SK-N-SH (cell line): ENCODE measurements around the gene ZNF799.

Experiments used
- EZH2phosphoT487 ChIP-seq: fragments of 200-600 bp; sonication (generic); IDR thresholded peaks from 2 replicates; pipeline ENCODE4 v1.6.1; 2017; ENCODE audit warnings: low read depth, mixed run types, mild to moderate bottlenecking, antibody characterized with exemption, moderate library complexity, borderline replicate concordance
- GABPA ChIP-seq: IDR thresholded peaks from 2 replicates; pipeline ENCODE4 v1.4.0; 2012; ENCODE audit warnings: low read depth, mild to moderate bottlenecking
- MEF2A ChIP-seq: IDR thresholded peaks from 2 replicates; pipeline ENCODE4 v1.4.0; 2012; ENCODE audit warnings: low read depth, borderline replicate concordance
- POLR2AphosphoS5 ChIP-seq: IDR thresholded peaks from 2 replicates; pipeline ENCODE4 v1.6.1; 2012; ENCODE audit warnings: low read depth, low read length
- RAD21 ChIP-seq: IDR thresholded peaks from 2 replicates; pipeline ENCODE4 v1.6.1; 2012; ENCODE audit warnings: mild to moderate bottlenecking, low read length
- SIN3A ChIP-seq: IDR thresholded peaks from 2 replicates; pipeline ENCODE4 v1.6.1; 2012; ENCODE audit warnings: low read depth, mild to moderate bottlenecking, low read length, moderate library complexity, borderline replicate concordance
- SMC3 ChIP-seq: IDR thresholded peaks from 2 replicates; pipeline ENCODE4 v1.6.1; 2012; ENCODE audit warnings: low read depth, low read length, improper control_type of control experiment
- TAF1 ChIP-seq: IDR thresholded peaks from 2 replicates; pipeline ENCODE4 v1.6.1; 2012; ENCODE audit warnings: low read depth, mild to moderate bottlenecking, low read length, moderate library complexity, borderline replicate concordance
- TF ChIP-seq, protein P1 (sequence below): fragments of 200-600 bp; sonication (generic); IDR thresholded peaks from 2 replicates; pipeline ENCODE4 v1.6.1; 2017; ENCODE audit warnings: antibody characterized with exemption, mild to moderate bottlenecking, moderate library complexity
- TF ChIP-seq, protein P2 (sequence below): IDR thresholded peaks from 2 replicates; pipeline ENCODE4 v1.4.0; 2012; ENCODE audit warnings: low read depth
- TF ChIP-seq, protein P3 (sequence below): IDR thresholded peaks from 2 replicates; pipeline ENCODE4; 2012
- TF ChIP-seq, protein P4 (sequence below): IDR thresholded peaks from 2 replicates; pipeline ENCODE4 v1.6.1; 2012; ENCODE audit warnings: mild to moderate bottlenecking, low read depth, low read length, moderate library complexity

DNA sequence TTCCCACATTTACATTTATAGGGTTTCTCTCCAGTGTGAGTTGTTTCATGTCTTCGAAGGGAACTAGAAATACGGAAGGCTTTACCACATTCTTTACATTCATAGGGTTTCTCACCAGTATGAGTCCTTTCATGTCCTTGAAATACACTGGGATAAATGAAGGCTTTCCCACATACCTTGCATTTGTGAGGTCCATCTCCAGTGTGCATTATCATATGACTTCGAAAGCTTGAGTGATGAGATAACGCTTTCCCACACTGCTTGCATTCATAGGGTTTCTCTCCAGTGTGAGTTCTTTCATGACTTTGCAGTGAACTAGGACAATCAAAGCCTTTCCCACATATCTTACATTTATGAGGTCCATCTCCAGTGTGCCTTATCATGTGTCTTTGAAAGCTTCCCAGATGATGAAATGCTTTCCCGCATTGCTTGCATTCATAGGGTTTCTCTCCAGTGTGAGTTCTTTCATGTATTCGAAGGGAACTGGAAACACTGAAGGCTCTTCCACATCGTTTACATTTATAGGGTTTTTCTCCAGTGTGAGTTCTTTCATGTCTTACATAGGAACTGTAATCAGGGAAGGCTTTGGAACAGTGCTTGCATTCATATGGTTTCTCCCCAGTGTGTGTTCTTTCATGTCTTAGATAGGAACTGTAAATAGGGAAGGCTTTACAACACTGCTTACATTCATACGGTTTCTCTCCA, 50.7 kb downstream of the ZNF799 start:
- TF ChIP-seq, protein P1, sequence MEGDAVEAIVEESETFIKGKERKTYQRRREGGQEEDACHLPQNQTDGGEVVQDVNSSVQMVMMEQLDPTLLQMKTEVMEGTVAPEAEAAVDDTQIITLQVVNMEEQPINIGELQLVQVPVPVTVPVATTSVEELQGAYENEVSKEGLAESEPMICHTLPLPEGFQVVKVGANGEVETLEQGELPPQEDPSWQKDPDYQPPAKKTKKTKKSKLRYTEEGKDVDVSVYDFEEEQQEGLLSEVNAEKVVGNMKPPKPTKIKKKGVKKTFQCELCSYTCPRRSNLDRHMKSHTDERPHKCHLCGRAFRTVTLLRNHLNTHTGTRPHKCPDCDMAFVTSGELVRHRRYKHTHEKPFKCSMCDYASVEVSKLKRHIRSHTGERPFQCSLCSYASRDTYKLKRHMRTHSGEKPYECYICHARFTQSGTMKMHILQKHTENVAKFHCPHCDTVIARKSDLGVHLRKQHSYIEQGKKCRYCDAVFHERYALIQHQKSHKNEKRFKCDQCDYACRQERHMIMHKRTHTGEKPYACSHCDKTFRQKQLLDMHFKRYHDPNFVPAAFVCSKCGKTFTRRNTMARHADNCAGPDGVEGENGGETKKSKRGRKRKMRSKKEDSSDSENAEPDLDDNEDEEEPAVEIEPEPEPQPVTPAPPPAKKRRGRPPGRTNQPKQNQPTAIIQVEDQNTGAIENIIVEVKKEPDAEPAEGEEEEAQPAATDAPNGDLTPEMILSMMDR = no peak
- no peak for TF ChIP-seq POLR2AphosphoS5
- no peak for TF ChIP-seq EZH2phosphoT487
- TF ChIP-seq, protein P2, sequence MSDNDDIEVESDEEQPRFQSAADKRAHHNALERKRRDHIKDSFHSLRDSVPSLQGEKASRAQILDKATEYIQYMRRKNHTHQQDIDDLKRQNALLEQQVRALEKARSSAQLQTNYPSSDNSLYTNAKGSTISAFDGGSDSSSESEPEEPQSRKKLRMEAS = no peak
- TF ChIP-seq, protein P3, sequence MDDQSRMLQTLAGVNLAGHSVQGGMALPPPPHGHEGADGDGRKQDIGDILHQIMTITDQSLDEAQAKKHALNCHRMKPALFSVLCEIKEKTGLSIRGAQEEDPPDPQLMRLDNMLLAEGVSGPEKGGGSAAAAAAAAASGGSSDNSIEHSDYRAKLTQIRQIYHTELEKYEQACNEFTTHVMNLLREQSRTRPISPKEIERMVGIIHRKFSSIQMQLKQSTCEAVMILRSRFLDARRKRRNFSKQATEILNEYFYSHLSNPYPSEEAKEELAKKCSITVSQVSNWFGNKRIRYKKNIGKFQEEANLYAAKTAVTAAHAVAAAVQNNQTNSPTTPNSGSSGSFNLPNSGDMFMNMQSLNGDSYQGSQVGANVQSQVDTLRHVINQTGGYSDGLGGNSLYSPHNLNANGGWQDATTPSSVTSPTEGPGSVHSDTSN = no peak
- TF ChIP-seq SMC3 = no peak
- TF ChIP-seq RAD21 = no peak
- TF ChIP-seq, protein P4, sequence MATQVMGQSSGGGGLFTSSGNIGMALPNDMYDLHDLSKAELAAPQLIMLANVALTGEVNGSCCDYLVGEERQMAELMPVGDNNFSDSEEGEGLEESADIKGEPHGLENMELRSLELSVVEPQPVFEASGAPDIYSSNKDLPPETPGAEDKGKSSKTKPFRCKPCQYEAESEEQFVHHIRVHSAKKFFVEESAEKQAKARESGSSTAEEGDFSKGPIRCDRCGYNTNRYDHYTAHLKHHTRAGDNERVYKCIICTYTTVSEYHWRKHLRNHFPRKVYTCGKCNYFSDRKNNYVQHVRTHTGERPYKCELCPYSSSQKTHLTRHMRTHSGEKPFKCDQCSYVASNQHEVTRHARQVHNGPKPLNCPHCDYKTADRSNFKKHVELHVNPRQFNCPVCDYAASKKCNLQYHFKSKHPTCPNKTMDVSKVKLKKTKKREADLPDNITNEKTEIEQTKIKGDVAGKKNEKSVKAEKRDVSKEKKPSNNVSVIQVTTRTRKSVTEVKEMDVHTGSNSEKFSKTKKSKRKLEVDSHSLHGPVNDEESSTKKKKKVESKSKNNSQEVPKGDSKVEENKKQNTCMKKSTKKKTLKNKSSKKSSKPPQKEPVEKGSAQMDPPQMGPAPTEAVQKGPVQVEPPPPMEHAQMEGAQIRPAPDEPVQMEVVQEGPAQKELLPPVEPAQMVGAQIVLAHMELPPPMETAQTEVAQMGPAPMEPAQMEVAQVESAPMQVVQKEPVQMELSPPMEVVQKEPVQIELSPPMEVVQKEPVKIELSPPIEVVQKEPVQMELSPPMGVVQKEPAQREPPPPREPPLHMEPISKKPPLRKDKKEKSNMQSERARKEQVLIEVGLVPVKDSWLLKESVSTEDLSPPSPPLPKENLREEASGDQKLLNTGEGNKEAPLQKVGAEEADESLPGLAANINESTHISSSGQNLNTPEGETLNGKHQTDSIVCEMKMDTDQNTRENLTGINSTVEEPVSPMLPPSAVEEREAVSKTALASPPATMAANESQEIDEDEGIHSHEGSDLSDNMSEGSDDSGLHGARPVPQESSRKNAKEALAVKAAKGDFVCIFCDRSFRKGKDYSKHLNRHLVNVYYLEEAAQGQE = no peak
- TF ChIP-seq SIN3A = no peak
- no peak for TF ChIP-seq TAF1
- no peak for TF ChIP-seq GABPA
- no peak for TF ChIP-seq MEF2A
